GM23338 (cell line): Measurements from ENCODE around the gene BAK1.
"Not testable (repeated sequence)": the region's sequence is repeated elsewhere in the genome, so short reads cannot be mapped to it uniquely, and the experiment has no call there.

Source experiments
- CREB1 ChIP-seq: fragments of 250-450 bp; sonication (Bioruptor Pico); IDR thresholded peaks from 2 replicates; pipeline ENCODE4 v1.5.0; 2020; ENCODE audit warnings: low read depth, mild to moderate bottlenecking, moderate library complexity
- EZH2 ChIP-seq: fragments of 200-600 bp; sonication (generic); IDR thresholded peaks from one replicate; pipeline ENCODE4 v1.8.0; 2017; ENCODE audit warnings: antibody characterized with exemption, mild to moderate bottlenecking, low read depth; ENCODE audit not compliant: unreplicated experiment
- EZH2phosphoT487 ChIP-seq: fragments of 200-600 bp; sonication (generic); IDR thresholded peaks from one replicate; pipeline ENCODE4 v1.8.1; 2018; ENCODE audit warnings: antibody characterized with exemption; ENCODE audit not compliant: unreplicated experiment
- JUNB ChIP-seq: IDR thresholded peaks from one replicate; pipeline ENCODE4 v1.6.1; 2016; ENCODE audit warnings: antibody characterized with exemption; ENCODE audit not compliant: unreplicated experiment
- NANOG ChIP-seq: IDR thresholded peaks from 2 replicates; pipeline ENCODE4 v1.6.1; 2016; ENCODE audit warnings: antibody characterized with exemption, borderline replicate concordance
- POLR2AphosphoS5 ChIP-seq: IDR thresholded peaks from 2 replicates; pipeline ENCODE4 v1.6.1; 2016; ENCODE audit warnings: antibody characterized with exemption, low read depth
- STAT1 ChIP-seq: IDR thresholded peaks from one replicate; pipeline ENCODE4 v1.6.1; 2016; ENCODE audit warnings: antibody characterized with exemption; ENCODE audit not compliant: unreplicated experiment
- ZNF114 ChIP-seq: fragments of 250-450 bp; sonication (Bioruptor Pico); IDR thresholded peaks from 2 replicates; pipeline ENCODE4 v1.5.0; 2020; ENCODE audit warnings: mild to moderate bottlenecking, moderate library complexity
- ZNF331 ChIP-seq: fragments of 250-450 bp; sonication (Bioruptor Pico); IDR thresholded peaks from 2 replicates; pipeline ENCODE4 v1.5.0; 2020; ENCODE audit warnings: low read depth, mild to moderate bottlenecking, moderate library complexity
- TF ChIP-seq, protein P1 (sequence below): IDR thresholded peaks from one replicate; pipeline ENCODE4 v1.6.1; 2018; ENCODE audit warnings: antibody characterized with exemption; ENCODE audit not compliant: unreplicated experiment
- TF ChIP-seq, protein P2 (sequence below), 2 experiments: fragments of 200-600 bp in 1 of 2; sonication (generic) in 1 of 2; conservative IDR thresholded peaks; 2 replicates each; pipeline versions ENCODE4 v1.5.1 to v1.6.1; 2016 to 2017; ENCODE audit warnings: antibody characterized with exemption in 2 of 2, low read depth in 2 of 2, mild to moderate bottlenecking in 2 of 2, moderate library complexity in 1 of 2
- TF ChIP-seq, protein P3 (sequence below): IDR thresholded peaks from 2 replicates; pipeline ENCODE4 v1.6.1; 2016; ENCODE audit warnings: antibody characterized with exemption
- TF ChIP-seq, protein P4 (sequence below): fragments of 250-450 bp; sonication (Bioruptor Pico); IDR thresholded peaks from 2 replicates; pipeline ENCODE4 v1.5.0; 2020; ENCODE audit warnings: mild to moderate bottlenecking, moderate library complexity

DNA sequence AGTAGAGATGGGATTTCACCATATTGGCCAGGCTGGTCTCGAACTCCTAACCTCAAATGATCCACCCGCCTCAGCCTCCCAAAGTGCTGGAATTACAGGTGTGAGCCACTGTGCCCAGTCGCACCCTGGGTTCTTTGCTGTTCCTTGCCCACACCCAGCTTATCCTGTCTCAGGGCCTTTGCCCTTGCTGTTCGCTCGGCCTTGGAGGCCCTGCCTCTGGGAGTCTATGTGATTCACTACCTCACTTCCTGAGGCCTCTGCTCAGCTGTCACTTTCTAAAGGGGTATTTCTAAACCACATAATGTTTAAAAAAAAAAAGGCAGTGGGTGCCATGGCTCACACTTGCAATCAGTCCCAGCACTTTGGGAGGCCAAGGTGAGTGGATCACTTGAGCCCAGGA is 16.8 kb upstream of the BAK1 start:
- TF ChIP-seq, protein P1, sequence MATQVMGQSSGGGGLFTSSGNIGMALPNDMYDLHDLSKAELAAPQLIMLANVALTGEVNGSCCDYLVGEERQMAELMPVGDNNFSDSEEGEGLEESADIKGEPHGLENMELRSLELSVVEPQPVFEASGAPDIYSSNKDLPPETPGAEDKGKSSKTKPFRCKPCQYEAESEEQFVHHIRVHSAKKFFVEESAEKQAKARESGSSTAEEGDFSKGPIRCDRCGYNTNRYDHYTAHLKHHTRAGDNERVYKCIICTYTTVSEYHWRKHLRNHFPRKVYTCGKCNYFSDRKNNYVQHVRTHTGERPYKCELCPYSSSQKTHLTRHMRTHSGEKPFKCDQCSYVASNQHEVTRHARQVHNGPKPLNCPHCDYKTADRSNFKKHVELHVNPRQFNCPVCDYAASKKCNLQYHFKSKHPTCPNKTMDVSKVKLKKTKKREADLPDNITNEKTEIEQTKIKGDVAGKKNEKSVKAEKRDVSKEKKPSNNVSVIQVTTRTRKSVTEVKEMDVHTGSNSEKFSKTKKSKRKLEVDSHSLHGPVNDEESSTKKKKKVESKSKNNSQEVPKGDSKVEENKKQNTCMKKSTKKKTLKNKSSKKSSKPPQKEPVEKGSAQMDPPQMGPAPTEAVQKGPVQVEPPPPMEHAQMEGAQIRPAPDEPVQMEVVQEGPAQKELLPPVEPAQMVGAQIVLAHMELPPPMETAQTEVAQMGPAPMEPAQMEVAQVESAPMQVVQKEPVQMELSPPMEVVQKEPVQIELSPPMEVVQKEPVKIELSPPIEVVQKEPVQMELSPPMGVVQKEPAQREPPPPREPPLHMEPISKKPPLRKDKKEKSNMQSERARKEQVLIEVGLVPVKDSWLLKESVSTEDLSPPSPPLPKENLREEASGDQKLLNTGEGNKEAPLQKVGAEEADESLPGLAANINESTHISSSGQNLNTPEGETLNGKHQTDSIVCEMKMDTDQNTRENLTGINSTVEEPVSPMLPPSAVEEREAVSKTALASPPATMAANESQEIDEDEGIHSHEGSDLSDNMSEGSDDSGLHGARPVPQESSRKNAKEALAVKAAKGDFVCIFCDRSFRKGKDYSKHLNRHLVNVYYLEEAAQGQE, result not testable (repeated sequence)
- TF ChIP-seq, protein P2, sequence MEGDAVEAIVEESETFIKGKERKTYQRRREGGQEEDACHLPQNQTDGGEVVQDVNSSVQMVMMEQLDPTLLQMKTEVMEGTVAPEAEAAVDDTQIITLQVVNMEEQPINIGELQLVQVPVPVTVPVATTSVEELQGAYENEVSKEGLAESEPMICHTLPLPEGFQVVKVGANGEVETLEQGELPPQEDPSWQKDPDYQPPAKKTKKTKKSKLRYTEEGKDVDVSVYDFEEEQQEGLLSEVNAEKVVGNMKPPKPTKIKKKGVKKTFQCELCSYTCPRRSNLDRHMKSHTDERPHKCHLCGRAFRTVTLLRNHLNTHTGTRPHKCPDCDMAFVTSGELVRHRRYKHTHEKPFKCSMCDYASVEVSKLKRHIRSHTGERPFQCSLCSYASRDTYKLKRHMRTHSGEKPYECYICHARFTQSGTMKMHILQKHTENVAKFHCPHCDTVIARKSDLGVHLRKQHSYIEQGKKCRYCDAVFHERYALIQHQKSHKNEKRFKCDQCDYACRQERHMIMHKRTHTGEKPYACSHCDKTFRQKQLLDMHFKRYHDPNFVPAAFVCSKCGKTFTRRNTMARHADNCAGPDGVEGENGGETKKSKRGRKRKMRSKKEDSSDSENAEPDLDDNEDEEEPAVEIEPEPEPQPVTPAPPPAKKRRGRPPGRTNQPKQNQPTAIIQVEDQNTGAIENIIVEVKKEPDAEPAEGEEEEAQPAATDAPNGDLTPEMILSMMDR (conservative IDR thresholded peaks at IDR 0.05; ENCODE audit: low read depth in 2 of 2), result not testable (repeated sequence)
- TF ChIP-seq CREB1; POLR2AphosphoS5; EZH2; EZH2phosphoT487; ZNF114 (CRISPR knock-in tag); JUNB; NANOG; ZNF331 (CRISPR knock-in tag); STAT1: not testable (repeated sequence)
- TF ChIP-seq, protein P3, sequence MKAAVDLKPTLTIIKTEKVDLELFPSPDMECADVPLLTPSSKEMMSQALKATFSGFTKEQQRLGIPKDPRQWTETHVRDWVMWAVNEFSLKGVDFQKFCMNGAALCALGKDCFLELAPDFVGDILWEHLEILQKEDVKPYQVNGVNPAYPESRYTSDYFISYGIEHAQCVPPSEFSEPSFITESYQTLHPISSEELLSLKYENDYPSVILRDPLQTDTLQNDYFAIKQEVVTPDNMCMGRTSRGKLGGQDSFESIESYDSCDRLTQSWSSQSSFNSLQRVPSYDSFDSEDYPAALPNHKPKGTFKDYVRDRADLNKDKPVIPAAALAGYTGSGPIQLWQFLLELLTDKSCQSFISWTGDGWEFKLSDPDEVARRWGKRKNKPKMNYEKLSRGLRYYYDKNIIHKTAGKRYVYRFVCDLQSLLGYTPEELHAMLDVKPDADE, result not testable (repeated sequence)
- TF ChIP-seq, protein P4, sequence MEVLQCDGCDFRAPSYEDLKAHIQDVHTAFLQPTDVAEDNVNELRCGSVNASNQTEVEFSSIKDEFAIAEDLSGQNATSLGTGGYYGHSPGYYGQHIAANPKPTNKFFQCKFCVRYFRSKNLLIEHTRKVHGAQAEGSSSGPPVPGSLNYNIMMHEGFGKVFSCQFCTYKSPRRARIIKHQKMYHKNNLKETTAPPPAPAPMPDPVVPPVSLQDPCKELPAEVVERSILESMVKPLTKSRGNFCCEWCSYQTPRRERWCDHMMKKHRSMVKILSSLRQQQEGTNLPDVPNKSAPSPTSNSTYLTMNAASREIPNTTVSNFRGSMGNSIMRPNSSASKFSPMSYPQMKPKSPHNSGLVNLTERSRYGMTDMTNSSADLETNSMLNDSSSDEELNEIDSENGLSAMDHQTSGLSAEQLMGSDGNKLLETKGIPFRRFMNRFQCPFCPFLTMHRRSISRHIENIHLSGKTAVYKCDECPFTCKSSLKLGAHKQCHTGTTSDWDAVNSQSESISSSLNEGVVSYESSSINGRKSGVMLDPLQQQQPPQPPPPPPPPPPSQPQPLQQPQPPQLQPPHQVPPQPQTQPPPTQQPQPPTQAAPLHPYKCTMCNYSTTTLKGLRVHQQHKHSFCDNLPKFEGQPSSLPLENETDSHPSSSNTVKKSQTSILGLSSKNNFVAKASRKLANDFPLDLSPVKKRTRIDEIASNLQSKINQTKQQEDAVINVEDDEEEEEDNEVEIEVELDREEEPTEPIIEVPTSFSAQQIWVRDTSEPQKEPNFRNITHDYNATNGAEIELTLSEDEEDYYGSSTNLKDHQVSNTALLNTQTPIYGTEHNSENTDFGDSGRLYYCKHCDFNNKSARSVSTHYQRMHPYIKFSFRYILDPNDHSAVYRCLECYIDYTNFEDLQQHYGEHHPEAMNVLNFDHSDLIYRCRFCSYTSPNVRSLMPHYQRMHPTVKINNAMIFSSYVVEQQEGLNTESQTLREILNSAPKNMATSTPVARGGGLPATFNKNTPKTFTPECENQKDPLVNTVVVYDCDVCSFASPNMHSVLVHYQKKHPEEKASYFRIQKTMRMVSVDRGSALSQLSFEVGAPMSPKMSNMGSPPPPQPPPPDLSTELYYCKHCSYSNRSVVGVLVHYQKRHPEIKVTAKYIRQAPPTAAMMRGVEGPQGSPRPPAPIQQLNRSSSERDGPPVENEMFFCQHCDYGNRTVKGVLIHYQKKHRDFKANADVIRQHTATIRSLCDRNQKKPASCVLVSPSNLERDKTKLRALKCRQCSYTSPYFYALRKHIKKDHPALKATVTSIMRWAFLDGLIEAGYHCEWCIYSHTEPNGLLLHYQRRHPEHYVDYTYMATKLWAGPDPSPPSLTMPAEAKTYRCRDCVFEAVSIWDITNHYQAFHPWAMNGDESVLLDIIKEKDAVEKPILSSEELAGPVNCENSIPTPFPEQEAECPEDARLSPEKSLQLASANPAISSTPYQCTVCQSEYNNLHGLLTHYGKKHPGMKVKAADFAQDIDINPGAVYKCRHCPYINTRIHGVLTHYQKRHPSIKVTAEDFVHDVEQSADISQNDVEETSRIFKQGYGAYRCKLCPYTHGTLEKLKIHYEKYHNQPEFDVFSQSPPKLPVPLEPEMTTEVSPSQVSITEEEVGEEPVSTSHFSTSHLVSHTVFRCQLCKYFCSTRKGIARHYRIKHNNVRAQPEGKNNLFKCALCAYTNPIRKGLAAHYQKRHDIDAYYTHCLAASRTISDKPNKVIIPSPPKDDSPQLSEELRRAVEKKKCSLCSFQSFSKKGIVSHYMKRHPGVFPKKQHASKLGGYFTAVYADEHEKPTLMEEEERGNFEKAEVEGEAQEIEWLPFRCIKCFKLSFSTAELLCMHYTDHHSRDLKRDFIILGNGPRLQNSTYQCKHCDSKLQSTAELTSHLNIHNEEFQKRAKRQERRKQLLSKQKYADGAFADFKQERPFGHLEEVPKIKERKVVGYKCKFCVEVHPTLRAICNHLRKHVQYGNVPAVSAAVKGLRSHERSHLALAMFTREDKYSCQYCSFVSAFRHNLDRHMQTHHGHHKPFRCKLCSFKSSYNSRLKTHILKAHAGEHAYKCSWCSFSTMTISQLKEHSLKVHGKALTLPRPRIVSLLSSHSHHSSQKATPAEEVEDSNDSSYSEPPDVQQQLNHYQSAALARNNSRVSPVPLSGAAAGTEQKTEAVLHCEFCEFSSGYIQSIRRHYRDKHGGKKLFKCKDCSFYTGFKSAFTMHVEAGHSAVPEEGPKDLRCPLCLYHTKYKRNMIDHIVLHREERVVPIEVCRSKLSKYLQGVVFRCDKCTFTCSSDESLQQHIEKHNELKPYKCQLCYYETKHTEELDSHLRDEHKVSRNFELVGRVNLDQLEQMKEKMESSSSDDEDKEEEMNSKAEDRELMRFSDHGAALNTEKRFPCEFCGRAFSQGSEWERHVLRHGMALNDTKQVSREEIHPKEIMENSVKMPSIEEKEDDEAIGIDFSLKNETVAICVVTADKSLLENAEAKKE, result not testable (repeated sequence)
